HG02571 (cell line): Measurements from ENCODE around the gene ALPK3.

Source experiments
- ATAC-seq: cut with Tn5 transposase; IDR thresholded peaks from one replicate; pipeline ENCODE4 v1.9.1; 2021; ENCODE audit warnings: mild to moderate bottlenecking, moderate library complexity; ENCODE audit not compliant: unreplicated experiment

ALPK3 gene

GRCh38 chr15:84822653-84823281, 5.6 kb downstream of the ALPK3 start:
- no peak for ATAC-seq

GRCh38 chr15:84823282-84823878, 6.2 kb downstream of the ALPK3 start:
- ATAC-seq = no peak

GRCh38 chr15:84824260-84825007, 7.3 kb downstream of the ALPK3 start:
- no peak for ATAC-seq

- no peak for ATAC-seq
These were observed 9.2 kb downstream of the ALPK3 start for GRCh38 chr15:84826369-84826823.

GRCh38 chr15:84827246-84827645, 10.1 kb downstream of the ALPK3 start:
- ATAC-seq = no peak

GRCh38 chr15:84828086-84828908, 11.1 kb downstream of the ALPK3 start:
- no peak for ATAC-seq

- ATAC-seq = no peak
These were observed 12.3 kb downstream of the ALPK3 start for GRCh38 chr15:84829428-84829827.

GRCh38 chr15:84830036-84830435, 12.9 kb downstream of the ALPK3 start:
- no peak for ATAC-seq

- no peak for ATAC-seq
These were observed 13.9 kb downstream of the ALPK3 start for GRCh38 chr15:84831028-84831427.

GRCh38 chr15:84831613-84832012, 14.5 kb downstream of the ALPK3 start:
- ATAC-seq = no peak

- no peak for ATAC-seq
These were observed 15.4 kb downstream of the ALPK3 start for GRCh38 chr15:84832448-84833040.

GRCh38 chr15:84833447-84834228, 16.5 kb downstream of the ALPK3 start:
- ATAC-seq = no peak

GRCh38 chr15:84834229-84834955, 17.2 kb downstream of the ALPK3 start:
- no peak for ATAC-seq

- ATAC-seq = no peak
These were observed 17.8 kb downstream of the ALPK3 start for GRCh38 chr15:84834969-84835368.

GRCh38 chr15:84835661-84836337, 18.6 kb downstream of the ALPK3 start:
- ATAC-seq = no peak

GRCh38 chr15:84836844-84837243, 19.7 kb downstream of the ALPK3 start:
- ATAC-seq = no peak

GRCh38 chr15:84839714-84840113, 22.6 kb downstream of the ALPK3 start:
- ATAC-seq = no peak

- no peak for ATAC-seq
These were observed 23.1 kb downstream of the ALPK3 start for GRCh38 chr15:84840255-84840654.
